Kidney (tissue), 14 donors: ENCODE data around the gene CLCA2. TPM values are rescaled to one million over a fixed set of nuclear protein-coding genes. Genes with fewer than 3 reads are reported as not detected.

Experiments used
- DNase-seq, 5 donors: peaks; one replicate each; pipeline ENCODE4 v3.0.0-alpha.2; 2013 to 2020
- FAIRE-seq: peaks from 2 replicates; lab custom pipeline; 2012; peaks lifted over from hg19 to GRCh38; lab: Jason Lieb, UNC
- H3K27ac ChIP-seq, 2 donors: one replicate each; pipeline ENCODE4 v1.7.0; 2013; ENCODE audit warnings: low read depth in 2 of 2, low read length in 2 of 2, inconsistent platforms in 1 of 2
- H3K27me3 ChIP-seq: one replicate; pipeline ENCODE4 v1.7.1; 2013; ENCODE audit warnings: low read length, inconsistent platforms; ENCODE audit not compliant: control insufficient read depth, insufficient read depth
- H3K36me3 ChIP-seq, 3 donors: one replicate each; pipeline versions ENCODE4 v1.7.0 to v1.7.1; 2013; ENCODE audit warnings: low read length in 3 of 3, control low read depth in 1 of 3, inconsistent platforms in 1 of 3; ENCODE audit not compliant: insufficient read depth in 3 of 3, control insufficient read depth in 2 of 3
- H3K4me1 ChIP-seq, 3 donors: one replicate each; pipeline versions ENCODE4 v1.7.0 to v1.7.1; 2013; ENCODE audit warnings: low read length in 3 of 3, inconsistent platforms in 1 of 3, low read depth in 1 of 3; ENCODE audit not compliant: control insufficient read depth in 2 of 3, insufficient read depth in 2 of 3
- H3K4me3 ChIP-seq, 3 donors: one replicate each; pipeline versions ENCODE4 v1.7.0 to v1.8.1; 2013; ENCODE audit warnings: low read length in 3 of 3, control low read depth in 1 of 3, inconsistent platforms in 1 of 3
- H3K9ac ChIP-seq, 3 donors: one replicate each; pipeline versions ENCODE4 v1.7.0 to v1.7.1; 2013; ENCODE audit warnings: low read length in 3 of 3, control low read depth in 1 of 3, inconsistent platforms in 1 of 3
- H3K9me3 ChIP-seq, 3 donors: one replicate each; pipeline versions ENCODE4 v1.7.0 to v1.7.1; 2013; ENCODE audit warnings: low read length in 3 of 3, control low read depth in 1 of 3, inconsistent platforms in 1 of 3; ENCODE audit not compliant: control insufficient read depth in 2 of 3, insufficient read depth in 1 of 3
- intact Hi-C: fragments of 100-400 bp; cut with DNase I; formaldehyde crosslinking; loops from one replicate; pipeline ENCODE4 v1.11.1; 2022
- polyA plus RNA-seq: library from polyadenylated mRNA; stranded (reverse); fragments of 350-450 nt; fragmentation: Illumina TruSeq; extraction: RNeasy Lipid Tissue Mini Kit (QIAGEN cat#74804); gene quantifications from one replicate; pipeline ENCODE4 v1.2.3, GENCODE V29; 2014; ENCODE audit warnings: low read depth, low replicate concordance; ENCODE audit not compliant: insufficient read depth
- total RNA-seq: library from RNA; stranded (reverse); fragmentation: NEBNext Ultra II Directional; extraction: Animal tissue kit (Norgen Biotek cat#: 25700); gene quantifications from one replicate; pipeline ENCODE4 v1.2.1, GENCODE V29; 2021
- TF ChIP-seq, protein P1 (sequence below): IDR thresholded peaks from 3 replicates; pipeline ENCODE4 v1.5.1; 2012; ENCODE audit warnings: mild to moderate bottlenecking, moderate library complexity, borderline replicate concordance; ENCODE audit not compliant: insufficient read depth; ENCODE audit errors: extremely low read depth
- donor health status: control.
- donor health status: control.
- donor health status: control.
- donor health status: control.
- donor health status: control.
- donor health status: DM: yes; HTN: yes; CAD: no.
- donor health status: Normal renal cell carcinoma (clear cell type).

Gene CLCA2
- total and polyA plus RNA-seq, 2 donors from 2014 or later, result not detected

DNA sequence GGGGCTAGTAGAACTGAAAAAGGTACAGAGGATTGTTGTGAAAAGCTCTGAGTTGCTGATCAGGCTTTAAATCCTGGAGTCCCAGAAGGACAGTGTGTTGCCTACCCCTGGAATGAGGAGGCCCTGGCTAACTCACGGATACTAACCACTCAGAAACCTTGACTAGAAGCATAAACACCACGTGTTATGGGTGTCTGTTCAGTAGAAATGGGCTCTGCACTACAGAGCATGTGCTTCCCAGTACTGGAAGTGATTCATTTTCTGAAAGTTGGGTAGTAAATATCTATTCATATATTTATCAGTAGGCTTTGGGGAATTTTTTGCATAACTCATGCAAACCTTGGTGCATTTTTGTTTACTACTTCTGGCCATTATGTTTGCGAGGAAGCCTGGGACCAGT is 29.7 kb downstream of the CLCA2 start:
- no peaks in the 10 kb centered on the region for H3K9me3 ChIP-seq

DNA sequence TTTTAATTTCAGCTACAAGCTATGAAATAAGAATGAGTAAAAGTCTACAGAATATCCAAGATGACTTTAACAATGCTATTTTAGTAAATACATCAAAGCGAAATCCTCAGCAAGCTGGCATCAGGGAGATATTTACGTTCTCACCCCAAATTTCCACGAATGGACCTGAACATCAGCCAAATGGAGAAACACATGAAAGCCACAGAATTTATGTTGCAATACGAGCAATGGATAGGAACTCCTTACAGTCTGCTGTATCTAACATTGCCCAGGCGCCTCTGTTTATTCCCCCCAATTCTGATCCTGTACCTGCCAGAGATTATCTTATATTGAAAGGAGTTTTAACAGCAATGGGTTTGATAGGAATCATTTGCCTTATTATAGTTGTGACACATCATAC is 31.1 kb downstream of the CLCA2 start:
- intact Hi-C loops, result no loop called here
- FAIRE-seq (no peak), DNase-seq (no peak)
- Histone ChIP-seq H3K27me3 (no peaks in the 10 kb centered on the region), H3K4me3 (no peak overlapping the region), H3K4me1 (no peaks in the 10 kb centered on the region), H3K9me3 (no peaks in the 10 kb centered on the region), H3K27ac (no peak overlapping the region), H3K36me3 (no peaks in the 10 kb centered on the region), H3K9ac (no peak overlapping the region)
- TF ChIP-seq, protein P1, sequence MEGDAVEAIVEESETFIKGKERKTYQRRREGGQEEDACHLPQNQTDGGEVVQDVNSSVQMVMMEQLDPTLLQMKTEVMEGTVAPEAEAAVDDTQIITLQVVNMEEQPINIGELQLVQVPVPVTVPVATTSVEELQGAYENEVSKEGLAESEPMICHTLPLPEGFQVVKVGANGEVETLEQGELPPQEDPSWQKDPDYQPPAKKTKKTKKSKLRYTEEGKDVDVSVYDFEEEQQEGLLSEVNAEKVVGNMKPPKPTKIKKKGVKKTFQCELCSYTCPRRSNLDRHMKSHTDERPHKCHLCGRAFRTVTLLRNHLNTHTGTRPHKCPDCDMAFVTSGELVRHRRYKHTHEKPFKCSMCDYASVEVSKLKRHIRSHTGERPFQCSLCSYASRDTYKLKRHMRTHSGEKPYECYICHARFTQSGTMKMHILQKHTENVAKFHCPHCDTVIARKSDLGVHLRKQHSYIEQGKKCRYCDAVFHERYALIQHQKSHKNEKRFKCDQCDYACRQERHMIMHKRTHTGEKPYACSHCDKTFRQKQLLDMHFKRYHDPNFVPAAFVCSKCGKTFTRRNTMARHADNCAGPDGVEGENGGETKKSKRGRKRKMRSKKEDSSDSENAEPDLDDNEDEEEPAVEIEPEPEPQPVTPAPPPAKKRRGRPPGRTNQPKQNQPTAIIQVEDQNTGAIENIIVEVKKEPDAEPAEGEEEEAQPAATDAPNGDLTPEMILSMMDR, result no peak

More for the DNA sequence above, 29.7 kb downstream of the CLCA2 start:
- DNase-seq, result no peak
- H3K9ac ChIP-seq, result no peak overlapping the region
- H3K27me3 ChIP-seq, result no peaks in the 10 kb centered on the region
- TF ChIP-seq, protein P1, result no peak
- no peak overlapping the region for H3K27ac ChIP-seq
- H3K4me1 ChIP-seq, result no peaks in the 10 kb centered on the region
- H3K4me3 ChIP-seq, result no peak overlapping the region
- no peak for FAIRE-seq
- no peaks in the 10 kb centered on the region for H3K36me3 ChIP-seq
- intact Hi-C loops, result no loop called here

DNA sequence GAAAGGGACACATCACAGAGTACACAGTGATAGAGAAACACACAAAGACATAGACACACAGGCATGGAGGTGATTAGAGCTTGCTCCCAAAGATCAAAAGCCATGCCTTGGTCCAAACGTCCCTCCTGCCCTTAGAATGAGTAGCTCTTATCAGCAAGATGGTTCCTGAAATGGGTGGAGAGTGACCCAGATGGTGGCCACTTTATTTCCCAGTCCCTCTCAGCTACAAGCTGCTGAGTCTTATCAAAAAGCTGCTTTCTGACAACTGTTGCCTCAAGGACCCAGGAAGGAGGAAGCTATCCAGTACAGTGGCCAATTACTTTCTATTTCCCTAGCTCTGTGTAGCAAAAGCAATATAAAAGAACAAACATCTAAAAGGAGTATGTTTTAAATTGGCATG is 37.0 kb downstream of the CLCA2 start:
- Histone ChIP-seq H3K27me3 (no peaks in the 10 kb centered on the region), H3K36me3 (no peaks in the 10 kb centered on the region), H3K9ac (no peak overlapping the region), H3K9me3 (no peaks in the 10 kb centered on the region), H3K27ac (no peak overlapping the region), H3K4me3 (no peak overlapping the region), H3K4me1 (no peaks in the 10 kb centered on the region)
- intact Hi-C loops, result no loop called here
- DNase-seq (no peak), FAIRE-seq (no peak)
- TF ChIP-seq, protein P1, result no peak

DNA sequence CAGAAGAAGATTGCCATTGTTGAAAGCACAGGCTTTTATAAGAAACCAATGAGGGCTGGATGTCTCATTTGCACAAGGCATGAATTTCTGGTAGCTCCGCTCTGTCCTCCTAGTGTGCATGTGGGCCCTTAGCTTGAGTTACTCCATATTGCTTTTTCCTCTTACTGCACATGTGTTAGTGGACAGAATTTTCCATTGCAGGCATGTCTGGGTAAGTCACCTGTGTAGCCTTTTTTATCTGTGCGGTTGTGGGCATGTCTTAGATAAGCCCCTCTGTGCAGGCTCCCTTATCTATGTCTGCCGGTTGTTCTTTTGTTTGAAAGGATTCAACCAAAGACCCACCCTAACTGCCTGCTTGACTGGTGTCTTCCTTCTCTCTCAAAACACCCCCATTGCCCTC is 37.5 kb downstream of the CLCA2 start:
- Histone ChIP-seq H3K9ac (no peak overlapping the region), H3K27ac (no peak overlapping the region), H3K4me3 (no peak overlapping the region), H3K4me1 (no peaks in the 10 kb centered on the region), H3K27me3 (no peaks in the 10 kb centered on the region), H3K36me3 (no peaks in the 10 kb centered on the region), H3K9me3 (no peaks in the 10 kb centered on the region)
- no peak for DNase-seq
- TF ChIP-seq, protein P1, result no peak
- no peak for FAIRE-seq
- intact Hi-C loops, result no loop called here
